ENCODE measurements around the gene ZRSR2.

GRCh38 chrX:15843960-15844359 lies 53.7 kb downstream of the ZRSR2 start:
- TF ChIP-seq, protein P1, sequence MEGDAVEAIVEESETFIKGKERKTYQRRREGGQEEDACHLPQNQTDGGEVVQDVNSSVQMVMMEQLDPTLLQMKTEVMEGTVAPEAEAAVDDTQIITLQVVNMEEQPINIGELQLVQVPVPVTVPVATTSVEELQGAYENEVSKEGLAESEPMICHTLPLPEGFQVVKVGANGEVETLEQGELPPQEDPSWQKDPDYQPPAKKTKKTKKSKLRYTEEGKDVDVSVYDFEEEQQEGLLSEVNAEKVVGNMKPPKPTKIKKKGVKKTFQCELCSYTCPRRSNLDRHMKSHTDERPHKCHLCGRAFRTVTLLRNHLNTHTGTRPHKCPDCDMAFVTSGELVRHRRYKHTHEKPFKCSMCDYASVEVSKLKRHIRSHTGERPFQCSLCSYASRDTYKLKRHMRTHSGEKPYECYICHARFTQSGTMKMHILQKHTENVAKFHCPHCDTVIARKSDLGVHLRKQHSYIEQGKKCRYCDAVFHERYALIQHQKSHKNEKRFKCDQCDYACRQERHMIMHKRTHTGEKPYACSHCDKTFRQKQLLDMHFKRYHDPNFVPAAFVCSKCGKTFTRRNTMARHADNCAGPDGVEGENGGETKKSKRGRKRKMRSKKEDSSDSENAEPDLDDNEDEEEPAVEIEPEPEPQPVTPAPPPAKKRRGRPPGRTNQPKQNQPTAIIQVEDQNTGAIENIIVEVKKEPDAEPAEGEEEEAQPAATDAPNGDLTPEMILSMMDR (IDR thresholded peaks at IDR 0.05): no peak
- no peak for TF ChIP-seq POLR2A (IDR thresholded peaks at IDR 0.05)

Measured in heart left ventricle (tissue), 13 donors.